Activated CD8-positive, alpha-beta memory T cell treated with anti-CD3 and anti-CD28 coated beads, Interleukin-2, amount 50 U/mL, for 24 hours (primary cell): ENCODE results near the gene NANOS3.
A peak's percentile ranks its signal among the peaks of the same experiment; 100 is the strongest.

Source experiments
- DNase-seq: peaks from one replicate; pipeline ENCODE4 v3.0.0-alpha.2; 2020; ENCODE audit errors: extremely low read depth

NANOS3 gene

DNA sequence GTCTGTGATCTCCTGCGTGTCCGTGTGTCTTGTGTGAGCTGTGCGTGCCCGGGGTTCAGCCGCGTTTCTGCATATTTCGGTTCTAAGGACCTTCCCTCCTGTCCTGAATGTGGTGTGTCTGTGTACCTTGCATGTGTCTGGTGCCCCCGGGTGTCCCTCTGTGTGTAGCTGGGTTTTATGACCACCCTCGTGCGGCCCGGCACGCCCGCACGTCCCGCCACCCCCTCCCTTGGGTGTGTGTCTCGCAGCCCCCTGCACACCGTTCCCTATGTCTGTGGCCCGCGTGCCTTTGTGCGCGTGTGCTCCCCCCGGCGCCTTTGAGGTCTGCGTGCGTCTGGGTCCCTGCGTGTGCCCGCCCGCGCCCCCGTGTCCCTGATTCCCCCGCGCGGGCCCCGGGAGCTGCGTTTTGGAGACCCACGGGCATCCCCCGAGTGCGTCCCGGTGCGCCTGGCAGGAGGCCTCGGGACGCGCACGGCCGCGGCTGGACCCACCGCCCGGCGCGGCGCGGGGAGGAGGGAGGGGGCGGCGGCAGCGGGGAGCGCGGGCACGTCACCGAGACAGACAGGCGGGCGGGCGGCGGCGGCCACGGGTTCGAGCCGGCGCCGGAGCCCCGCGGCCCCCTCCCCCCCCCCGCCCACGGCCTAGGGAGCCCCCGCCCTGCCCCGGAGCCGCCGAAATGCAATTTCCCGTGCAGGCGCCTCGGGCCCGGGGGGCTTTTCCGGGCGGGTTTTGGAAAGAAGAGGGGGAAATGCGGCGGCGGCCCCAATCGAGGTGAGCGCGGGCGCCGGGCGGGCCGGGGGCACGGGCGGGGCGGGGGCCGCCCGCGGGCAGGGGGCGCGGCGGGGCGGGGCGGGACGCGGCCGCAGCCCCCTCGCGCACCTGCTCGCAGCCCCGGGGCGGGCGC, 12.0 kb upstream of the NANOS3 start:
- no peak for DNase-seq

DNA sequence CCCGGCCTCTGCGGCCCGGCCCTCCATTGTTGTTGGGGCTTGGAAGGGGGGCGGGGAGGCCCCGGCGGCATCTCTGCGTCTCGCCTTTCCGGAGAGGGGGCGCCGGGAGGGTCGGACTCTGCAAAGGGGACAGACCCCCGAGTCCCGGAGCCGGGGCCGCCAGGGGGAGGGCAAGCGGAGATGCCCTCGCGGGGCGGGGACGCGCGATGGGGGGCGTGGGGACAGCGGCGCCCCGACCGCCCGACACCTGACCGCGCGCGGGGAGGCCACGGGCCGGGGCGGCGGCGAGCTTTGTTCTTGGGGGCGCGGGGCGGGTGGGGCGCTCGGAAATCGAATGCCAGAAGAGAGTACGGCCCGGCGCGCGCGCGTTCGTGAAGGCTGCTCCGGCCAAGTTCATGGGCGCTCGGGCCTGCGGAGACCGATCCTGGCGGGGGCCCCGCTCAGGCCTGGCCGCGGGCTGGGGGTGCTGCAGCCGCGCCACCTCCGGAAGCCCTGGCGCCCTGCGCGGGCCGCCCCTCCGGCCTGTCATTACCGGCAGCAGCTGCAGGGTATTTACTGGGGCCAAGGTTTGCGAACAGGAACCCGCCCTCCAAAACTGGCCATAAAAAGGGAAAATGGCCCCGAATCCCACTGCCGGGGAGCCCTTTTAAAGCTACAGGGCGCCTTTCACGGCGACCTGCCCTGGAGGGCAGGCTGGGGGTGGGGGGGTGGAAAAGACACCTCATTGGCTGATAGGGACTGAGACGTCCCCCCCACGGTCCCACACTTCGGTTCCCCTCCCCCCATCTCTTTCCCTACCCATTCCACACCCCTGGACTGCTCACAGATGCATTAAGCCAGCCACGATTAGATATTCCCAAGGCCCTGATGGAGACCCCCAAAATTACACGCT, 11.1 kb upstream of the NANOS3 start:
- DNase-seq: no peak

GRCh38 chr19:13866463-13867046, 10.4 kb upstream of the NANOS3 start:
- no peak for DNase-seq

DNA sequence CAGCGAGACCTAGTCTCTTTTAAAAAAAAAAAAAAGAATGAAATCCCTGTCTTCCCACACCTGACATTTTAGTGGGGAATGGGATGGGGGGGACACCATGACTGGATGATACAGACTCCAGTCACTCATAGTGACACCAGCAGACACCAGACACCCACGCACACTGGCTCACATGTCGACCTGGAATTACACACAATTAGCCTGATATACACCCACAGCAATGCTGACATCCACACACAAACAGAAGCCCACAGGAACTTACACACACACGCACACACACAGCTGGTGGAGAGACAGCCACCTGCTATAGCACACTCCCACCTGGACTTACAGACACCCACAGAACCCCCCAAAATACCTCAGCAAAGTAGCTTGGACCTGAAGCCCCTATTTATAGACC, 8.3 kb upstream of the NANOS3 start:
- DNase-seq: no peak

- DNase-seq: no peak
These were observed 7.7 kb upstream of the NANOS3 start for GRCh38 chr19:13869281-13869680.

- DNase-seq: no peak
These were observed 6.1 kb upstream of the NANOS3 start for GRCh38 chr19:13870873-13871272.

DNA sequence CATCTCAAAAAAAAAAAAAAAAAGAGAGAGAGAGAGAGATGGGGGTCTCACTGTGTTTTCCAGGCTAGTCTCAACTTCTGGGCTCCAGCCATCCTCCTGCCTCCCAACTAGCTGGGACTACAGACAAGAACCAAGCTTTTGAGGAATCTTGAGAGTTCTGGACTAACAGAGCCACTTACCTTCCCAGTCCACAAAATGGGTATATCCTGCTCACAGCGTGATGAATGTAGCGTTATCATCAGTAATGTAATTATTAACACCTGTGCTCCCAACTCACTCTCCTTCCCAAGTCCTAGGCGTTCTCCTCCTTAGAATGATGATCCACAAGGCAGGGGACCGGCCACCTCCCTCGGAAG, 4.6 kb upstream of the NANOS3 start:
- no peak for DNase-seq

DNA sequence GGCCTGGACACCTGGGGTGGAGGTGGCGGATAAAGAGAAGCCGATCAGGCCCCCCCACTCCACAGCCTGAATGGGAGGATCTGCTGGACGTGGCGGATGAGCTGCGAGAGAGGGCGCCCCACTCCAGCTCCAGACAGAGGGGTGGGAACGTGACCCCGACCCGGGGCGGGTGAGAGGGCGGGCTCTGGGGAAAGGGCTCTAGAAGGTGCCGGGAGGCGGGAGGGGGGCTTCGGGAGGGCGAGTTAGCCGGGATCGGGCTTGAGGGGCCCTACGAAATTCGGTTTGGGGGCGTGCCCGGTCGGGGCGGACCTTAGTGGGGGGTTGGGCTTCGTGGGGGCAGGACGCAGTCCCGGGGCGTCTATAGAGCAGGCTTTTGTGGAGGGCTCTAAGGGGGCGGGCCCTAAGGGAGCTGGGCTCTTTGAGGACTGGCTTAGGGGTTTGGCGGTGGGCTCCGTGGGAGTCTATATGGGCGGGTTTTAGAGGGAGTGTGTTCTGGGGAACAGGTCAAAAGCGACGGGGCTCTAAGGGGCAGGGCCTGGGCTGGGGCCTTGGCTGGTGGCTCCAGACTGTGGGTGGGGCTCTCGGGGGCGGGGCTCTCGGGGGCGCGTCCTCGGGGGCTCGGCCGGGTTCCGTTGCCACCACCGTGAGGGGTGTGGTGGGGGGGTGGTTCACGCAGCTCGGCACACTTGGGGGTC, 4.1 kb upstream of the NANOS3 start:
- DNase-seq: no peak

GRCh38 chr19:13873834-13874515, 3.0 kb upstream of the NANOS3 start:
- DNase-seq: no peak

DNA sequence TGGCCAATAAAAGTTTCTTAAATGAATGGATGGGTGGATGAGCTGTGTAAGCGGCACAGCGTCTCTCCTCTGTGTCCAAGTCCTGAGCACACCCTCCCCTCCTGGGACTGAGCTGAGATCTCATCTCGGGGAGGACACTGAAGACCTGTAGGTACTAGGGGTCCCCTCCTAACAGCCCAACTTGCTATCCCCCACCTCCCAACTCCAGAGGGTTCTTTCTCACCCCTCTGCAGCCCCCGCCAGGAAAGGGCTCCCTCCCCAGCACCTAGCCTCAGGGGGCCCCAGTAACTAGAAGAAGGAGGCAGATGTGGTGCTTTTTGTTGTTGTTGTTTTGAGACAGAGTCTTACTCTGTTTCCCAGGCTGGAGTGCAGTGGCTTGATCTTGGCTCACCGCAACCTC, 1.1 kb upstream of the NANOS3 start:
- DNase-seq: no peak

DNA sequence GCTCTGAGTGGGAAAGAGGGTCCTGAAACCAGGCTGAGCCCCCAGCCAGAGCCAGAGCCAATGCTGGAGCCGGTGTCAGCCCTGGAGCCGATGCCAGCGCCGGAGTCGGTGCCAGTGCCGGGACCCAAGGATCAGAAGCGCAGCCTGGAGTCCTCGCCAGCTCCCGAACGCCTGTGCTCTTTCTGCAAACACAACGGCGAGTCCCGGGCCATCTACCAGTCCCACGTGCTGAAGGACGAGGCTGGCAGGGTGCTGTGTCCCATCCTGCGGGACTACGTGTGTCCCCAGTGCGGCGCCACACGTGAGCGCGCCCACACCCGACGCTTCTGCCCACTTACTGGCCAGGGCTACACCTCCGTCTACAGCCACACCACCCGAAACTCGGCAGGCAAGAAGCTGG, 369 bp downstream of the NANOS3 start:
- no peak for DNase-seq

DNA sequence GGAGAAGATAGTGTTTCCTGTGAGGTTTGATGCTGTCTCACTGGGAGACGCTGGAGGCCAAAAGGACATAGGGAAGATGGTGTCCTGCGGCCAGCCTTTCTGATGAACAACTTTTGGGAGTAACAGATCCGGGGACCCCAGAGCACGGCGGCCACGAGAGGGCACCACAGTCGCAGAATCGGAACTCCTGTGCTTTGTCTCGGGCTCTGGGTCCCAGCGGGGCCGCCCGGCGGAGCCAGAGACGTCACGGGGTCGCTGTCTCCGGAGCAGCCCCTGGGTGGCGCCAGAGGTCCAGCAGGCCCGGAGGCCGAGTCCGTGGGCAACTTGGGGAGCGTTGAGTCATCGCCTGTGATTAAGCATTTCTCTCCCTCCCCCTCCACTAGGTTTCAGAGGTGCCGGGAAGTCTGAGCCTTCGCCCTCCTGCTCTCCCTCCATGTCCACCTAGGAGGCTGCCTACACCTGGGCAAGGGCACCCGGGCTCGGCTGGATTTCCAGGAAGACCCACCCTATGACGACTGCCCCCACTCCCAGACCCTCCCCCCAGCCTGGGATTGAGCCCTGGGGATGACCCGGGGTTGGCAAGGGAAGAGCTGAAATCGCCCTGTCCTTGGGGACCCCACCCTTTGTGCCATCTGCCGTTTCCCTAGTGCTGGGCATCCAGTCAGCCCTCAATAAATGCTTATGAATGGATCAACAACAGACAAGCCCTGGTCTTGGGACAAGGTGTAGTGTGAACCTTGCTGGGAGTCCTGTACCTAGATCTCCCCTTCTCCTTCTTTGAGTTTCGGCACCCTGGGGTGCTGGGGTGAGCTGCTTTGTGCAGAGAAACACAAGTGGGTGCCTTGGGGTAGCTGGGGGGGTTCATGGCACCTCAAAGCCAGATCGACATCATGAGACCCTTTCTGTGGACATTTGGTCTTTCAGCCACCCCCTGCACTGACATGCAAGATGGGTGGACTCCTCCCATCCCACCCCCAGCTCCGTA, 3.4 kb downstream of the NANOS3 start:
- DNase-seq: peak; percentile 92

DNA sequence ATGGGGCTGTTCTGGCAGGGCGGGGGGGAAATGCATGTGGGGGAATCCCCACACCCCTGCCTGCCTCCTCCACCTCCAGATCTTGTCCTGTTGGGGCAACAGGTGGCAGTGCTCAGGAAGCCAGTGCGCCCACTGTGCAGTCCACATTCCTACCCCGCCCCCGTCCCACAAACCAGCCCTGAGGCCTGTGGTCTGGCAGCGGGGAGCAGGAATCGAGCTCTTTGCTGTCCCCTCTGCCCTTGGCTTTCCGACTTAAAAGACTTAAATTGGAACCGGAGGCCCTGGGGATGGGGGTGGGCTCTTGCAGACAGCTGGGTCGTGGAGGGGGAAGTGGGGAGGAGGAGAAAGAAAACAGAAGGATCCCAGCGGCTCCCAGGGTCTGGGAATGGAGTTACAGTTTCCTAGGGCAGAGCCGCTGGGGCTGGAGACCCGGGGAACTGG, 4.3 kb downstream of the NANOS3 start:
- DNase-seq: no peak

DNA sequence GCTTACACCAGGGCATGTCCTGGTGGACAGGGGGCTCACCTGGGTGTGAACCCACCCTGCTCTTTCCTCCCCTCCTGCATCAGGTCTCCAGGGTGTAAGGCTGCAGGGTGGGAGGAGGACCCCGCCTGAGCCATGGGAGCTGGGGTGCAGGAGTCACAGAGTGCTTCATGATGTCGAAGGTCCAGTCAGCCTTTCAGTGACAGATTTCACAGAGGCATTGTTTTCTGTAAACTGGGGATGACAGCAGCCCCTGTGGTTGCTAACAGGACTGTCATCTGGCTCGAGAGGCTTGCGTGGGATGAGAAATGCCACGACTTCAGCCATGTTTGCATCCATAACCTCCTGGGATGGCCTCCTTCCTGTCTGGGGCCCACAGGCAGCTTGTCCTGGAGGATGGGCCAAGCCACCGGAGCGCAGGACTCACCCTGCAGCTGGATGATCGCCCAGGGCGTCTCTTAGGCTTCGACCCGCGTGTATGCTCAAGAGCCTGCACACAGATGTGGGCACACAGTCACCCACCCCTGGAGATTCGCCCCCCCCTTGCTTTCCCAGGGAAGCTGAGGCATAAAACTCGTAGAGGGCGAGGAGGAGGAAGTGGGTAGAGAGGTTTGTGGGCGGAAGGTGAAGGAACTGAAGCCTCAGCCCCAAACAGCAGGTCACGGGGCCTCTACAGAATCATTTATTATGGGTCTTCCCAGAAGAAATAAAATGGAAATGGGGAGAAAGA, 4.9 kb downstream of the NANOS3 start:
- DNase-seq: no peak

GRCh38 chr19:13882419-13882795, 5.5 kb downstream of the NANOS3 start:
- DNase-seq: no peak

- DNase-seq: no peak
These were observed 5.9 kb downstream of the NANOS3 start for GRCh38 chr19:13882836-13883235.

GRCh38 chr19:13883516-13884064, 6.7 kb downstream of the NANOS3 start:
- DNase-seq: no peak

- no peak for DNase-seq
These were observed 8.0 kb downstream of the NANOS3 start for GRCh38 chr19:13884726-13885591.
